Activated T-helper 1 cell treated with anti-CD3 and anti-CD28 coated beads, Interleukin-12 subunit alpha, Interleukin-12 subunit beta, Interleukin-2, Interleukin-4 antibody, amounts not matched to agents 30 ng/mL and 10 ng/mL and 1 ng/mL, durations not matched to agents 14 hours and 24 hours and 36 hours (primary cell): ENCODE data around the gene BCL6B. TPM values are rescaled to one million over a fixed set of nuclear protein-coding genes. Genes with fewer than 3 reads are reported as not detected.

Experiments
- DNase-seq: peaks from one replicate; pipeline ENCODE4 v3.0.0; 2021; ENCODE audit warnings: low spot score
- H3K27ac Mint-ChIP-seq: one replicate; pipeline ENCODE4 v1.8.0; 2021; ENCODE audit warnings: mild to moderate bottlenecking, mixed read lengths
- H3K27me3 Mint-ChIP-seq: one replicate; pipeline ENCODE4 v1.8.0; 2022; ENCODE audit warnings: mild to moderate bottlenecking, moderate library complexity, mixed read lengths; ENCODE audit not compliant: insufficient read depth
- H3K36me3 Mint-ChIP-seq: one replicate; pipeline ENCODE4 v1.8.0; 2021; ENCODE audit warnings: low read depth, mixed read lengths
- H3K4me1 Mint-ChIP-seq: one replicate; pipeline ENCODE4 v1.8.0; 2021; ENCODE audit warnings: low read depth, mixed read lengths
- H3K4me3 Mint-ChIP-seq: one replicate; pipeline ENCODE4 v1.8.0; 2021; ENCODE audit warnings: mild to moderate bottlenecking, moderate library complexity, mixed read lengths
- H3K9me3 Mint-ChIP-seq: one replicate; pipeline ENCODE4 v1.8.0; 2021; ENCODE audit warnings: mixed read lengths
- intact Hi-C: fragments of 100-400 bp; cut with micrococcal nuclease; formaldehyde crosslinking; loops from one replicate; pipeline ENCODE4 v1.15.1; 2024
- total RNA-seq: library from RNA; stranded (reverse); gene quantifications from 2 replicates; pipeline ENCODE4 v1.2.3, GENCODE V29; 2022

The BCL6B gene
- total RNA-seq, 1 donor from 2014 or later, result 2.5 TPM

DNA sequence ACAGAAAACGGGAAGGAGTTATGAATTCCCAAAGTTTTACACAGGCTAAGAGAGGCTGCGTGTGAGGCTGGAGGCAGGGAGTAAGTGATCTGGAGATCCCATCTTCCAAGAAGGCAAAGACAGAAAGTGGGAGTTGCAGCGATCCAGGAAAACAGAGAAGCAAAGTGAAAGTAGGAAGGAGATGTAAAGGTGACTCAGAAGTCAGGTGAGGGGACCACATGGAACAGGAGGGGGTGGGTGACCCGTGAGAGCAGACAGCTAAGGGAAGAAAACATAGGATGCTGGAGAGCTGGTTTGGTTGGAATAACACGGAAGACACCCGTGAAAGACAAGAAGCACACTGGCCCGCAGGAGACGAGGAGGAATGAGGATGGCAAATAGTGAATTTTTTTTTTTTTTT lies 25.7 kb upstream of the BCL6B start:
- H3K36me3 Mint-ChIP-seq, result peaks cover 37% of the 10 kb centered on the region
- H3K4me1 Mint-ChIP-seq, result peaks cover 3% of the 10 kb centered on the region
- H3K27me3 Mint-ChIP-seq, result no peaks in the 10 kb centered on the region
- DNase-seq, result no peak
- no peaks in the 10 kb centered on the region for H3K9me3 Mint-ChIP-seq
- intact Hi-C loops, result no loop called here
- H3K27ac Mint-ChIP-seq, result no peak overlapping the region
- H3K4me3 Mint-ChIP-seq, result no peak overlapping the region

DNA sequence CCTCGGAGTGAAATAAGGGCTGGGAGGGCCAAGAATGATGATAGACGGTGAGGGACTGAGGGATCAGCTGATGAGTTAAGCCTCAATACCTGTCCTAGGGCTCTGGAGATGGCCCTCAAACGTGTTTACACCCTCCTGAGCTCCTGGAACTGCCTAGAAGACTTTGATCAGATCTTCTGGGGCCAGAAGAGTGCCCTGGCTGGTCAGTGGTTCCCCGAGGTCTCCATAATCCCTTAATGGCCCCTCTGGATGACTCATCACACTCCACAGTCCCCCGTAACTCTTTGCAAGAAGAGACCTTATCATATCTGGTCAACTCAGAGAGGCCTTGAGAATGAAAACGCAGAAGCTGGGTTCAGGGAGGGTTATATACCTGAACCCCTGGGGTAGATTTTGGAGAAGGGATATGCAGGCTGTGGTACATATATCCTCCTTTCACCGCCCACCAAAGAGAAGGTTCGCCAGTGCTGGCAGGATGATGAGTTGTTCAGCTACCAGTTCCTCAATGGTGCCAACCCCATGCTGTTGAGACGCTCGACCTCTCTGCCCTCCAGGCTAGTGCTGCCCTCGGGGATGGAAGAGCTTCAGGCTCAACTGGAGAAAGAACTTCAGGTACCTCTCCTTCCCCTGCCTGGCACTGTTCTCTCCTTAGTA lies 23.9 kb upstream of the BCL6B start:
- Mint-ChIP-seq H3K27me3 (no peaks in the 10 kb centered on the region), H3K36me3 (peaks cover 38% of the 10 kb centered on the region), H3K4me1 (peaks cover 5% of the 10 kb centered on the region), H3K4me3 (no peak overlapping the region), H3K9me3 (no peaks in the 10 kb centered on the region), H3K27ac (no peak overlapping the region)
- DNase-seq, result no peak
- intact Hi-C loops, result no loop called here

DNA sequence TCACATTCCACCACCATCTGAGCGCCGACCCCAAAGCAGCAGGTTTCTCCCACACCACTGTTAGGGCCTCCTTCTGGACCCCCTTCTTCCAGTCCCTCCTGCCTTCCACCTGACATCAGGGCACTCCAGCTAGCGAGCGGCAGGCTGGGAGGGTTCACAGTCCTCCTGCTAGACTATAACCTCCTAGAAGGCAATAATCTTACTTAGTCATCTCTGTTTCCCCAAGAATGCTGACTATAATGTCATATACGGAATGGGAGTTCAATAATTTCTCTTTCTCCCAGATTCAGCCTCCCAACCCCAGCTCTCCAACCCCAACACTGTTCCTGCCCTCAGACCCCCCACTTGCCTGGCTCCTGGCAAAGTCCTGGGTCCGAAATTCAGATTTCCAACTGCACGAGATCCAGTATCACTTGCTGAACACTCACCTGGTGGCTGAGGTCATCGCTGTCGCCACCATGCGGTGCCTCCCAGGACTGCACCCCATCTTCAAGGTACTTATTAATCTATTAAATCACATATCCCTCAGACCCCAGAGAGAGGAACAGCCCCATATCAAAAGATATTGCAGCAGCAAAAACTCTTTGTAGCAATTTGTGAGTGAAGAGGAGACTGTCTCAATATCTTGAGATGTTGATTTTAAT lies 21.4 kb upstream of the BCL6B start:
- Mint-ChIP-seq H3K4me1 (peaks cover 14% of the 10 kb centered on the region), H3K36me3 (peaks cover 36% of the 10 kb centered on the region)

DNA sequence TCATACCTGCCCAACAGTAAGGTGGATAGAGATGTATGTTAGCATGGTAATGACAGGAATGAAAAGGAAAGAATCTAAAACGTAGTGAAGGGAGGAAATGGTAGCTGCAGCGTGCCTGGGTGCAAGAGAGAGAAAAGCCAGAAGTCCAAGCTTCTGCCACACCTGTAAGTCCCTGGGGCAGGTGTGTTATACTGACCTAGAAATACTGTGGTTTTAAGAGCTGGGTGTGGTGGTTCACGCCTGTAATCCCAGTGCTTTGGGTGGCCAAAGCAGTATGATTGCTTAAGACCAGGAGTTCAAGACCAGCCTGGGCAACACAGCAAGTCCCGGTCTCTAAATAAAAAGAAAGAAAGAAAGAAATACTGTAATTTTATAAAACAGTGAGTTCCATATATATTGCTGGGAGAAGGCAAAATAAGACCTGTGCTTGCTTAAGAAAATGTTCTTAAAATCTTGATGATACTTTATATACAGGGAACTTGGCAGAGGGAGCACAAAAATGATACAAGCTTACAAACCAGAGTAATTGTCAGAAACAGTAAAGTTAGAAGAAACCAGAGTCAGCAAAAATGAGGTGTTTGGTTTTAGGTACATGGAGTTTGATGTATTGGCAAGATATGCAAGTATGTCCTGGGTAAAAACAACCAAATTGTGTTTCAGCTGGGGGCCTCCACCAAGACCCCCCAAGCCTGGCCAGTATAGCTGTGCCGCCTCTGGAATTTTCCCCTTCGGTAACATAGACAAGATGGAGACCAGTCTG lies 20.4 kb upstream of the BCL6B start:
- Mint-ChIP-seq H3K4me1 (peaks cover 18% of the 10 kb centered on the region), H3K4me3 (no peak overlapping the region), H3K27ac (no peak overlapping the region), H3K9me3 (no peaks in the 10 kb centered on the region), H3K27me3 (no peaks in the 10 kb centered on the region), H3K36me3 (peaks cover 30% of the 10 kb centered on the region)
- no peak for DNase-seq
- intact Hi-C loops, result no loop called here

More for the DNA sequence above, 21.4 kb upstream of the BCL6B start:
- no peaks in the 10 kb centered on the region for H3K27me3 Mint-ChIP-seq
- no peak overlapping the region for H3K27ac Mint-ChIP-seq
- intact Hi-C loops, result no loop called here
- H3K9me3 Mint-ChIP-seq, result no peaks in the 10 kb centered on the region
- no peak for DNase-seq
- no peak overlapping the region for H3K4me3 Mint-ChIP-seq

DNA sequence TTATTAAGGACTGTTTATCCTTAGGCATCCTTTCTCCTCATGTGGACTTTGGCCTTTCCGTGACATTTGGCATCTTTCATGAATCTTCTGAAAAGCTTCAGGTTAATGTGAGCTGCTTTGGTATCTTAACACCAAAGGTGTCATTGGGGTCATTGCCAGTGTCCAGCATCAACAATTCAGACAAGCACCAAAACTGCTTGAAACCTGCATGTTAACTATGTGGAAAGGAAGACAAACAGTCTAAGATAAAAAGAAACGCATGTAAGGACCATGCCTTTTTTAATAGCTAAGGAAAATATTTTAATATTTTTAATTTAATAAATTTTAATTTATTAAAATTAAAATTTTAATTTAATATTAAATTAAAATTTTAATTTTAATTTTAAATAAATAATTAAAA lies 19.1 kb upstream of the BCL6B start:
- no peak for DNase-seq
- Mint-ChIP-seq H3K4me1 (peaks cover 18% of the 10 kb centered on the region), H3K36me3 (peaks cover 21% of the 10 kb centered on the region), H3K4me3 (no peak overlapping the region), H3K27me3 (no peaks in the 10 kb centered on the region), H3K9me3 (no peaks in the 10 kb centered on the region), H3K27ac (no peak overlapping the region)
- intact Hi-C loops, result loop anchor here (1.0 kb wide), 2 partner anchors 92 to 160 kb away; no protein-coding TSS in a partner anchor

DNA sequence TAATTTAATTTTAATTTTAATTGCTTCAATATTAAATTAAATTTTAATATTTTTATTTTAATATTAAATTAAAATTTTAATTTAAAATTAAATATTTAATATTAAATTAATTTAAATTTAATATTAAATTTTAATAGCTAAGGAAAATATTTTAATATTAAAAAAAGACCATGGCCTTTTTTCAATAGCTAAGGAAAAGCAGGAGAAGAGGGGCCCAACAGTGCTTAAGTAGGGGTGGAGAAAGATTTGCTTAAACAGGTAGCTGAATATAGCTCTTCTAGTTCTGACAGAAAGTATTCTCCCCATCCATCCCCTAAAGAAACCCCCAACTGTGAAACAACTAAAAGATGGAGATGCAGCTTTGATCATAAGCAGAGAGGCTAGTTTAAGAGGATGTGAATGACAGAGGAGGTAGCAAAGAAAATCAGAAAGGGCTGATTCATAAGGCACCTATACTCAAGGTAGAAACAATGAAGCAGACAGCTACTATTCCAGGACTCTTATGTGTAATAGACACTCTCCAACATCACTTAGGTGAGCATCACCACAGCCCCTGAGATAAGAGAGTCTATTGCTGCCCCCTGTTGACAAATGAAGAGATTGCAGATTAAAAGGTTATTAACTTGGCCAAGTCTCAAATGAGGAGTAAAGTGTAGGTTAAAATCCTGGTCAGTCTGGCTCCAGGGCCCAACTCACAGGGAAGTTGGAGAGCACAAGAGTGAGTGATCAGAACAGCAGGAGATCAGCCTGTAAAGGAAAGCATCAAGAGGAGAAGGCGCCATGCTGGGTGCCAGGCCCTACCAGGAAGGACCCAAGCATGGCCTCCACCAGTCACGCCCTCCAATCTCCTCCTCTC lies 18.2 kb upstream of the BCL6B start:
- Mint-ChIP-seq H3K4me1 (peaks cover 25% of the 10 kb centered on the region), H3K27me3 (no peaks in the 10 kb centered on the region), H3K27ac (peak overlapping the region; percentile 63), H3K4me3 (no peak overlapping the region), H3K9me3 (no peaks in the 10 kb centered on the region), H3K36me3 (peaks cover 17% of the 10 kb centered on the region)
- intact Hi-C loops, result loop anchor here (1.0 kb wide), 3 partner anchors 93 to 338 kb away; no protein-coding TSS in a partner anchor
- peak; percentile 48 for DNase-seq

DNA sequence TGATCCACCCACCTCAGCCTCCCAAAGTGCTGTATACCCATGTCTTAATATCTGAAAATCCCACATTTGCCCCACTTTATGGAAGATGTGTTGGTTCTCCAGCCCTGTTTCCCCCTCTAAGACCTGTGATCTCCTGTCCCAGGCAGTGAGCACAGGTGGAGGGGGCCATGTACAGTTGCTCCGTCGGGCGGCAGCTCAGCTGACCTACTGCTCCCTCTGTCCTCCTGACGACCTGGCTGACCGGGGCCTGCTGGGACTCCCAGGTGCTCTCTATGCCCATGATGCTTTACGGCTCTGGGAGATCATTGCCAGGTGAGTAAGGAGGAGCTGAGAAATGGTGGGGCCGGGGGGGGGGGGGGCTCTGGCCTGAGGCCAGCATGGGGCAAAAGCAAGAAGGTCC lies 17.1 kb upstream of the BCL6B start:
- Mint-ChIP-seq H3K4me1 (peaks cover 36% of the 10 kb centered on the region), H3K27ac (no peak overlapping the region), H3K36me3 (peaks cover 16% of the 10 kb centered on the region), H3K27me3 (no peaks in the 10 kb centered on the region), H3K9me3 (no peaks in the 10 kb centered on the region), H3K4me3 (no peak overlapping the region)
- no peak for DNase-seq
- intact Hi-C loops, result loop anchor here (1.0 kb wide), 1 partner anchor 339 kb away; no protein-coding TSS in a partner anchor

DNA sequence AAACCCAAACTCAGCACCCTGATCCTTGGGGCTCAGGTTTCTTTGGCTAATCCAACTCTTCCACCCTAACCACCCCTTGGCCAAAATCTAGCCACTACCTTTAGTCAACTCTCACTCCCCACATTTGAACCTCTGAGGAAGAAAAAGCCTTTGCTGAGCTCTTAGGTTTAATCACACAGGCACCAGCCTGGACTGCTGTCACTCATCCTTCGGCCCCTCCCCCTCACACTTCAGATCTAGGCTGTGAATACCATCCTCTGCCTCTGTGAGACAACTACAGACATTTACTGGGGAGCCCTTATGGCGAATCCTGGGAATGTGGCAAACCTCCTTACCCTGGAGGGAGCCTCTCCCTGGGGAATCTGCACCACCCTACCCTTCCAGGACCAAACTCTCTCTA lies 15.7 kb upstream of the BCL6B start:
- no peak for DNase-seq
- H3K27ac Mint-ChIP-seq, result no peak overlapping the region
- intact Hi-C loops, result no loop called here
- no peak overlapping the region for H3K4me3 Mint-ChIP-seq
- H3K27me3 Mint-ChIP-seq, result peaks cover under 1% of the 10 kb centered on the region
- H3K36me3 Mint-ChIP-seq, result peaks cover 9% of the 10 kb centered on the region
- no peaks in the 10 kb centered on the region for H3K9me3 Mint-ChIP-seq
- peaks cover 43% of the 10 kb centered on the region for H3K4me1 Mint-ChIP-seq

DNA sequence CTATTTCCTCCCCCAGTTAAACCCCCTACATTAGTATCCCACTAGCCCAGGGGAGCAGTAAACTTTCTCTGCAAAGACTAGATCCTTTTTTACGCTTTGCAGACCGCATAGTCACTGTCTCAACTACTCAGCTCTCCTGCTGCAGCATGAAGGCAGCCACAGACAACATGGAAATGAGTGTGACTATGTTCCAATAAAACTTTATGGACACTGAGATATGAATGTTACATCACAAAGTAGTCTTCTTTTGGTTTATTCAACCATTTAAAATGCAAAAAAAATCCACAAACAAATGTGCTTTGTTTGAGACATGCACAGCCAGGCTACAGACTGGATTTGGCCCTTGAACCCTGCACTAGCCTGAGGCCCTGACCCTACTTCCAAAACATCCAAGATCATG lies 12.3 kb upstream of the BCL6B start:
- intact Hi-C loops, result loop anchor here (5.0 to 10.0 kb wide), 3 partner anchors 253 to 1144 kb away; partner anchors contain the start of genes CYB5D1, NAA38, PER1 and TMEM88
- Mint-ChIP-seq H3K27ac (no peak overlapping the region), H3K9me3 (no peaks in the 10 kb centered on the region), H3K4me3 (peak overlapping the region; percentile 68), H3K4me1 (peaks cover 40% of the 10 kb centered on the region), H3K27me3 (peaks cover 5% of the 10 kb centered on the region), H3K36me3 (peaks cover 11% of the 10 kb centered on the region)
- DNase-seq, result no peak

DNA sequence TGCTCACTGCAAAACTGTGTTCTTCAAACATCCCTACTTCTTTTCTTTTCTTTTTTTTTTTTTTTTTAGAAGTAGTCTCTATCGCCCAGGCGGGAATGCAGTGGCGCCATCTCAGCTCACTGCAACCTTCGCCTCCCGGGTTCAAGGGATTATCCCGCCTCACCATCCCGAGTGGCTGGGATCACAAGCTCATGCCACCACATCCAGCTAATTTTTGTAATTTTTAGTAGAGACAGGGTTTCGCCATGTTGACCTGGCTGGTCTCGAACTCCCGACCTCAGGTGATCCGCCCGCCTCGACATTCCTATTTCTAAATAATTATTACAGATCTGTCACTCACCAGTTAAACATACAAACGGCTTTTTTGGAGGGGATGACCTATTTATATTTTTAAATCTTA lies 11.4 kb upstream of the BCL6B start:
- no peak for DNase-seq
- Mint-ChIP-seq H3K4me3 (peak overlapping the region; percentile 99), H3K27ac (peak overlapping the region; percentile 99), H3K27me3 (peaks cover 5% of the 10 kb centered on the region), H3K36me3 (peaks cover 13% of the 10 kb centered on the region), H3K4me1 (peaks cover 49% of the 10 kb centered on the region), H3K9me3 (no peaks in the 10 kb centered on the region)
- intact Hi-C loops, result loop anchor here (5.0 to 10.0 kb wide), 3 partner anchors 254 to 1143 kb away; partner anchors contain the start of genes CYB5D1, NAA38, PER1 and TMEM88

DNA sequence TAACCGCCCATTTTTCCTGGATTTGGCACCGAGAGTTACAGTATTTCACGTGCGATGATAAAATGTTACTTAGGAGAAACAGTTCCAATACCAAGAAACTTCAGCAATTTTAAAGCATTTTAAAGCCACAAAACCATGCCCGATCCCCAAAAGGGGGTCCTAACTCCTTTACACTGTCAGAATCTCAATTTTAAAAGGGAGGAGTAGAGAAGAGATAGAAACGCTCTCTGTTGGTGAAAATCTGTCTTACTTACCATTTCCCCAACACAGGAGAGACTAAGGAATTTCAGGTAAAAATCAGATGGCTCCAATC lies 11.0 kb upstream of the BCL6B start:
- H3K27me3 Mint-ChIP-seq, result peaks cover 5% of the 10 kb centered on the region
- DNase-seq, result no peak
- peaks cover 18% of the 10 kb centered on the region for H3K36me3 Mint-ChIP-seq
- H3K27ac Mint-ChIP-seq, result peak overlapping the region; percentile 99
- intact Hi-C loops, result loop anchor here (5.0 to 10.0 kb wide), 3 partner anchors 255 to 1143 kb away; partner anchors contain the start of genes CYB5D1, NAA38, PER1 and TMEM88
- peaks cover 54% of the 10 kb centered on the region for H3K4me1 Mint-ChIP-seq
- peak overlapping the region; percentile 99 for H3K4me3 Mint-ChIP-seq
- H3K9me3 Mint-ChIP-seq, result no peaks in the 10 kb centered on the region

DNA sequence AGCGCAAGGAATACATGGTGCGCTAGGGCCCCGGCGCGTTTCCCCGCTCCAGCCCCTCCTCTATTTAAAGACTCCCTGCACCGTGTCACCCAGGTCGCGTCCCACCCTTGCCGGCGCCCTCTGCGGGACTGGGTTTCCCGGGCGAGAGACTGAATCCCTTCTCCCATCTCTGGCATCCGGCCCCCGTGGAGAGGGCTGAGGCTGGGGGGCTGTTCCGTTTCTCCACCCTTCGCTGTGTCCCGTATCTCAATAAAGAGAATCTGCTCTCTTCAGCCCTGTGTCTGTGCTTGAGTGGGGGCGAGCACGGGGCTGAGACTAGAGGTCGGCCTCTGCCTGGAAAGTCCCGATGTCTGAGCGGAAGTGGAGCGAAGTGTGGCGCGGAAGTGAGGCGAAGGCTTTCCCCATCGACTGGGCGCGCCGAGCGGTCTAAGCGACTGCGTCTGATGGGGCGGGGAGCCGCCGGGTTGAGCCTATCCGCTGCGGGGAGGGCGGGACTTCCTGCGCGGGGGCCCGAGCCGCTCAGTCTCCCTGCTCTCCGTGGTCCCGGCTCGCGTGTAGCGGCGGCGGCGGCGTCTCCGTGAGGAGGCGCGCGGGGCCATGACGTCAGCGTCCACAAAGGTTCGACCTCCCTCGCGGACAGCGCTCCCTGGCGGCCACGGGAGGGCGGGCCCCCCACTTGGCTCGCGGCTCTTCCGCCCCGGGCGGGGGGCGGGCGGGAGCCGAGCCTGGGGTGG lies 8.4 kb upstream of the BCL6B start:
- Mint-ChIP-seq H3K36me3 (peaks cover 21% of the 10 kb centered on the region), H3K4me3 (peak overlapping the region; percentile 99), H3K27ac (peak overlapping the region; percentile 99)

More for the DNA sequence above, 8.4 kb upstream of the BCL6B start:
- Mint-ChIP-seq H3K4me1 (peaks cover 68% of the 10 kb centered on the region), H3K27me3 (peaks cover 6% of the 10 kb centered on the region), H3K9me3 (no peaks in the 10 kb centered on the region)
- DNase-seq, result peak; percentile 98
- intact Hi-C loops, result loop anchor here (1.0 to 10.0 kb wide), 5 partner anchors 8 to 1140 kb away; partner anchors contain the start of genes C17orf100, CYB5D1, MED31 and NAA38
